ENCODE data around the gene TP53RK. TPM values are rescaled to one million over a fixed set of nuclear protein-coding genes. Genes with fewer than 3 reads are reported as not detected.

The TP53RK gene
- total RNA-seq, 2 donors from 2014 or later: 11.3 to 12.1 TPM

- H3K27ac ChIP-seq: no peak overlapping the region
- peaks cover 0 to 18% of the 10 kb centered on the region in 2 donors for H3K9me3 ChIP-seq
- H3K36me3 ChIP-seq: no peaks in the 10 kb centered on the region
- no peak for DNase-seq (ENCODE audit: low spot score)
- TF ChIP-seq, protein P1, sequence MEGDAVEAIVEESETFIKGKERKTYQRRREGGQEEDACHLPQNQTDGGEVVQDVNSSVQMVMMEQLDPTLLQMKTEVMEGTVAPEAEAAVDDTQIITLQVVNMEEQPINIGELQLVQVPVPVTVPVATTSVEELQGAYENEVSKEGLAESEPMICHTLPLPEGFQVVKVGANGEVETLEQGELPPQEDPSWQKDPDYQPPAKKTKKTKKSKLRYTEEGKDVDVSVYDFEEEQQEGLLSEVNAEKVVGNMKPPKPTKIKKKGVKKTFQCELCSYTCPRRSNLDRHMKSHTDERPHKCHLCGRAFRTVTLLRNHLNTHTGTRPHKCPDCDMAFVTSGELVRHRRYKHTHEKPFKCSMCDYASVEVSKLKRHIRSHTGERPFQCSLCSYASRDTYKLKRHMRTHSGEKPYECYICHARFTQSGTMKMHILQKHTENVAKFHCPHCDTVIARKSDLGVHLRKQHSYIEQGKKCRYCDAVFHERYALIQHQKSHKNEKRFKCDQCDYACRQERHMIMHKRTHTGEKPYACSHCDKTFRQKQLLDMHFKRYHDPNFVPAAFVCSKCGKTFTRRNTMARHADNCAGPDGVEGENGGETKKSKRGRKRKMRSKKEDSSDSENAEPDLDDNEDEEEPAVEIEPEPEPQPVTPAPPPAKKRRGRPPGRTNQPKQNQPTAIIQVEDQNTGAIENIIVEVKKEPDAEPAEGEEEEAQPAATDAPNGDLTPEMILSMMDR (IDR thresholded peaks at IDR 0.05): no peak
- no peak overlapping the region for H3K4me3 ChIP-seq
- no peaks in the 10 kb centered on the region for H3K27me3 ChIP-seq
- no peaks in the 10 kb centered on the region for H3K4me1 ChIP-seq
These were observed 15.6 kb downstream of the TP53RK start for GRCh38 chr20:46673394-46674252.

- TF ChIP-seq, protein P1 (IDR thresholded peaks at IDR 0.05): no peak
- no peak overlapping the region for H3K4me3 ChIP-seq
- DNase-seq (ENCODE audit: low spot score): no peak
- H3K27me3 ChIP-seq: no peaks in the 10 kb centered on the region
- peaks cover 0 to 18% of the 10 kb centered on the region in 2 donors for H3K9me3 ChIP-seq
- no peaks in the 10 kb centered on the region for H3K4me1 ChIP-seq
- H3K27ac ChIP-seq: no peak overlapping the region
- H3K36me3 ChIP-seq: no peaks in the 10 kb centered on the region
These were observed 16.6 kb downstream of the TP53RK start for GRCh38 chr20:46672543-46673148.

DNA sequence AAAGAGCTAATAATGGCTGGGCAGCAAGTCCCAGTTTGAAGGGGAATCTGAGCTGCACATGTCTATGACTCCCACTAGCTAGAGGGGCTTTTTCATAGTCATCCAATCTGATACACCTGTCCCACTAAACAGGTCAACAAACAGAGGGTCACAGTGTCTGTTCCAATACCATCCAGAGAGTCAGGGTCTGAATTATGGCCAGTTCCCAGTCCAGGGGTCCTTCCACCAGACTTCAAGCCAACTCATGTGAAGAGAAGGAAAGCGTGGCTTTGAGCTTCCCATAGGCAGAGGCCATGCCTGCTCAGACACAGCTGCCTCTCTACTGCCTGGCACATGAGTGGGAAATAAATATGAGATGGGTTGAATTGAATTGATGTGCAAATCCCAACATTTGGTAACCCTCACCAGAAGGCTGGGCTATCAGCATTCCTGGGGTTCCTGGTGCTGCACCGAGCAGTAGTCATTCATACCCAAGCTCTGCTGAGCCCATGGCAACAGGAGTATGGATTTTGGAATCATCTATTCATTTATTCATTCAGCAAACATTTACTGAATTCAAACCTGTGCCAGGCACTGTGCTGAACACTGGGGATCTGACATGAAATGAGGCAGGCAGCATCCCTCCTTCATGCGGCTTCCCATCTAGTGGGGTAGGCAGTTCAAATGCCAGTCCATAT lies 17.2 kb downstream of the TP53RK start:
- Histone ChIP-seq H3K9me3 (peaks cover 0 to 18% of the 10 kb centered on the region in 2 donors), H3K4me1 (no peaks in the 10 kb centered on the region), H3K36me3 (no peaks in the 10 kb centered on the region), H3K4me3 (no peak overlapping the region), H3K27ac (no peak overlapping the region), H3K27me3 (no peaks in the 10 kb centered on the region)
- TF ChIP-seq, protein P1 (IDR thresholded peaks at IDR 0.05): no peak
- no peak for DNase-seq (ENCODE audit: low spot score)

DNA sequence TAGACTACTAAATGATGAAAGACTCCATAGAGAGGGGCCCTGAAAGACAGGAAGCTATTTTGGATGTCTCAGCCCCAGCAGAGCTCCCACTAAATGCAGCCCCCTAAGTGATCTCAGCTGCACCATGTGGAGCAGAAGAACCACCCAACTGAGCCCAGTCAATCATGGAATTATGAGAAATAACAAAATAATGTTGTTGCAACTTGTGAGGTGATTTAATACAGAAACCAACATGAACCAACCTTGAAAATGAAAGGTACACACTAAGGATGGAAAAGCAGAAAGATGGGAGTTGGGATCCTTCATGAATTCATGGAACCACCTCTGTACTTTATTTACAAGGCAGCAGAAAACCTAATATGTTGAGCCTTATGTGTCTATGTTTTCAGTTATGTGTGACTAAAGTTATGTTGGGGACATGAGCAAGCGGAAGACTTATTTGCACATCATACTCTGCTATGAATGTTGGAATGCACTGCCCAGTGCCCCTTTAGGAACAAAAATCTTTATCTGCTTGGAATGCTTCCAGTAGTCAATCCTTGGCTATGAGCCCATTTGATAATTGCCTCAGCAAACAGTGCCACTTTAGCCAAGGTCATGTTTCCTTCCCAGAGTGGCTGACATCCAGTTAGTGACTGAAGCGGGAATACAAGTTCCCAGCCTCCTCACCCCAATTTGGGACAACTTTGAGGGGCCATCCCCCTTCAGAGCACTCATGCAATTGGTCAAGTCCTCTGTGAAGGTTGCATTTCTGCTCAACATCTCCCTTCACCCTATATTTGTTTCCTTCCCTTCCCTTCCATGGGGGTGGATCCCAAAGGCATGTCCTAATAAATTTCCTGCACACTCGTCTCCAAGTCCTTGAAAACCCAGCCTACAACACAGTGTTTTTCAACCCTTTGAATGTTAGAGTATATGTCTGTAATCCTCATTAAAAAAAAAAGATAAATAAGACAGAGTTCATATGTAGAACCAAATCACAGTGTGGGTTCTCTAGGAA lies 18.4 kb downstream of the TP53RK start:
- H3K36me3 ChIP-seq: no peaks in the 10 kb centered on the region
- H3K4me1 ChIP-seq: no peaks in the 10 kb centered on the region
- no peak overlapping the region for H3K27ac ChIP-seq
- TF ChIP-seq, protein P1 (IDR thresholded peaks at IDR 0.05): no peak
- DNase-seq (ENCODE audit: low spot score): no peak
- no peak overlapping the region for H3K4me3 ChIP-seq
- H3K27me3 ChIP-seq: no peaks in the 10 kb centered on the region
- H3K9me3 ChIP-seq: peaks cover 0 to 18% of the 10 kb centered on the region in 2 donors

- Histone ChIP-seq H3K4me3 (no peak overlapping the region), H3K27ac (no peak overlapping the region), H3K27me3 (no peaks in the 10 kb centered on the region), H3K9me3 (peaks cover 0 to 18% of the 10 kb centered on the region in 2 donors), H3K36me3 (no peaks in the 10 kb centered on the region), H3K4me1 (no peaks in the 10 kb centered on the region)
- TF ChIP-seq, protein P1 (IDR thresholded peaks at IDR 0.05): no peak
- DNase-seq (ENCODE audit: low spot score): no peak
These were observed 19.0 kb downstream of the TP53RK start for GRCh38 chr20:46670228-46670584.
